Measurements from ENCODE around the gene KRTAP12-3.

DNA sequence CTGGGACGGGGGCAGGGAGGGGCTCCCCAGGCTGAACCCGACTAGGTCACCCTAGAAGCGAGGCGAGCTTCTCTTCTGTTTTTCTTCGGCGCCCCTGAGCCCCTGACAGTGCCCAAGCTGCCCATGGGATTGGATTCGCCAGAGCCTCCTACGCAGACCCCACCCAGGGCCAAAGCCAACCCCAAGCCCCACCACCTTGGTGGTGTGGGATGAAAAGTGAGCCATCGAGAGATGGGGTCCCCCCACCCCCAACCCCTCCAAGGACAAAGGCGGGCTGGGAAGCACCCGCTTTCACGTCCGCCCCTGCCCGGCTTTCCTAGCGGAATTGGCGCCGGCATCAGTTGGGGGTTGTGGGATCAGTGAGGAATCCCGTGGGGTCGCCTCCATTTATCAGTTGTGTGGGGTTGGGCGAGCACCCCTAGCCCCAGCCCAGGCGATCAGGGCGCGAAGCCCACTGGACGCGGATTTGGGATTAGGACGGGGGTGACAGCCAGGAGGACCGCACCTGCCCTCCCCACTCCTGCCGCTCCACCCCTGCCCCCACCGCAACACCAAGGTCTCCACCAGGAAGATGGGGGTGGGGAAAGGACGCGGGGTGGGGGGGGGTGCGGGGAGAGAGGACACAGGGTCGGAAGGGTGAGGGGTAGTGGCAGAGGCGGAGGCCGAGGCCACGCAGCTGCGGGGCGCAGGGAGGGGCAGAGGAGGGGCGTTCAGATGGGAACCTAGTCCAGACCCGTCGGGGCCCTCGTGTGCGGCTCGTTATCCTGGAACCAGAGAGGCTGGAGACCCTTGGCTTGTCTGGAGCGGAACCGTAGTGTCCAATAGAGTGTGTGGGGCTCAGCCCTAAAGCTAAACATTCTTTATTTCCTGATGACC is 49.2 kb downstream of the KRTAP12-3 start:
- TF ChIP-seq EZH2 (IDR thresholded peaks at IDR 0.05), result no peak
- no peak for TF ChIP-seq POLR2AphosphoS5 (IDR thresholded peaks at IDR 0.05; ENCODE audit: borderline replicate concordance, low read depth, low read length)

Measured in SK-N-MC (cell line).